A172 (cell line): ENCODE measurements around the gene ISM2. TPM values are rescaled to one million over a fixed set of nuclear protein-coding genes. Genes with fewer than 3 reads are reported as not detected.
"Not testable (repeated sequence)": the region's sequence is repeated elsewhere in the genome, so short reads cannot be mapped to it uniquely, and the experiment has no call there.

Source experiments
- DNase-seq: peaks from one replicate; pipeline ENCODE4 v3.0.0-alpha.2; 2015; ENCODE audit warnings: low spot score
- total RNA-seq: library from RNA; depleted of rRNA; stranded (reverse); fragments of >200 nt; shearing (Covaris generic); gene quantifications from 2 replicates; pipeline ENCODE4 v1.2.3, GENCODE V29; 2014; rRNA removed

ISM2 gene
- 2.8 TPM in 1 of 2 replicates, not detected in the other for total RNA-seq

DNA sequence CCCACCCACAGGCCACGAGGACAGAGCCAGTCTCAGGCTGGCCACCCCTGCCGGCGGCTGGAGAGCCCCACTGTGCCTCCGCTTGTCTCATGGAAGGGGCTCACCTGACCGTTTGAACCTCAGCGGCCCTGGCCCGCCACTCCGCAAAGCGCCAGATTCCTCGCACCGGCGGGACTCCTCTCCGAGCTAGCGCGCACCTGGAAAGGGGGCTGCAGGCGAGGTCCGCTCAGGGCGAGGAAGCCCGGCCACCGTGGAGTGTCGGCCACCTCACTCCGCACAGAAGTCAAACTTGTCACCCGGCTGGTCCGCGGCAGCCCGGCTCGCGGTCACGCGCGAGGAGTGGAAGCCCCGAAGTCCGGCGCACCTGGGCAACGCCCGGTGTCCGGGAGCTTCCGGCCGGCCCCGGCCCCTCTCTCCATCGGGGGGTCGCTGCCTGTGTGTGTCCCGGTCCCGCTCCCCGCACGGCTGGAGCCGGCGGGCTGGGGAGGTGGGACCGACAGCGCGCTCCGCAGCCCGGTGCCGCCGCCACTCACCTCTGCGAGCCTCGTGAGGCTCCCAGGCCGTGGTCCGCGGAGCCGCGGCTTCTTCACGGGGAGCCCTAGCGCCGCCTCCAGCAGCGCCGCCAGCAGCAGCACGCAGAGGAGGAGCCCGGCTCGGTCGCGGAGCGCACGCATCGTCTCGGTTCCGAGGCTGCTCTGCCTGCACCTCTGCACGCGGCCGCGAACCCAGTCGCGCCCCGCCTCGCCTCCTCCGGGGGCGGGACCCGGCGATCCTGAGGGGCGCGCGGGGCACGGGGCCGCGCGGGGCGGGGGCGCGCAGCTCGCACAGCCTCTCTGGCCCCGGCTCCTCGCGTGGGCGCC, at the start of gene ISM2:
TSS of gene ISM2 (minus strand) at position 697 of the 860 bp plus-strand sequence. CDS start at position 674, 23 bp downstream.
- no peak for DNase-seq

DNA sequence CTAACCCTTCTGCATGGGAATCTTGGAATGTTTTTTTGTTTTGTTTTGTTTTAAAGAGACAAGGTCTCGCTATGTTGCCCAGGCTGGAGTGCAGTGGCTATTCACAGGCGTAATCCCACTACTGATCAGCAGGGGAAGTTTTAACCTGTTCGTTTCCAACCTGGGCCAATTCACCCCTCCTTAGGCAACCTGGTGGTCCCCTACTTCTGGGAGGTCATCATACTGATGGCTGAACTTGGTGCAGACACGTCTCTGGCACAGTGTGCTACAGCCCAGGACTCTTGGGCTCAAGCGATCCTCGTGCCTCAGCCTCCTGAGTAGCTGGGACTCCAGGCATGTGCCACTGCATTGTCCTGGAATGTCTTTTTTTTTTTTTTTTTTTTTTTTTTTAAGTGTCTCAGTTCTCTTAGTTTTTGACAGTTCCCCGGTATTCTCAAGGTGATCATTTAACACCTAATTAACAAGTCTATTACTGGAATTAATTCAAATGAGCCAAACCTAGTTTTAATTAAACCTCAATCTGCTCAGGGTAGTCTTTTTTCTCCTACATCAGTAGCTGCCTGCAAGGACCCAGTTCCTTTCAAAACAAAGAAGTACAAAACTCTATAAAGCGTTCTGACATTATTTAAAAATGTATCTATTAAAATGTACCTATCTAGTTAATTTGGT, 49.0 kb upstream of the ISM2 start:
- no peak for DNase-seq

DNA sequence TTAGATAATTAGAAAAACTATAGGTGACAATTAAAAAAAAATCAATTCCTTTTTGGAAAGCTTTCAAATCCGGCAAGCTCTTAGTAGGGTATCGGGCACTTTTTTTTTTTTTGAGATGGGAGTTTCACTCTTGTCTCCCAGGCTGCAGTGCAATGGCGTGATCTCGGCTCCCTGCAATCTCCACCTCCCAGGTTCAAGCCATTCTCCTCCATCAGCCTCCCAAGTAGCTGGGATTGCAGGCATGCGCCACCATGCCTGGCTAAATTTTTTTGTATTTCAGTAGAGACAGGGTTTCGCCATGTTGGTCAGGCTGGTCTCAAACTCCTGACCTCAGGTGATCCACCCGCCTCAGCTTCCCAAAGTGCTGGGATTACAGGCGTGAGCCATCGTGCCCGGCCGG, 46.6 kb upstream of the ISM2 start:
- not testable (repeated sequence) for DNase-seq

DNA sequence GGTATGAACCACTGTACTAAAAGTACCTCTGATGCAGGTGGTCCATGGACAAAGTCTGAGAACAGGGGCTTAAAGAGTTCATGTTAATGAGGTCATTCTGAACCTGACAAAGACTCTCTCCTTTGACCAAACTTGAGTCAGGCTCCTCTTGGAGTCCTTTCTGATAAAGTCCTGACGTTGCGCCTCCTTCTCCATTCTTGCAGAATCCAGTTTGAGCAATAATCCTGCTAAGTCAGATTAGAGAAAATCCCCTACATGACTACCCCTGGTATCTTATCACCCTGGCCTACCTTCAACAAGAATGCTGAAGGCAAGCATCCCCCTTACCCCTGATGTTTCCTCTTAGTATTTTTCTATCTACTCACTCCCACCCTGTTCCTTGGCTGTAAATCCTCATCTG, 46.0 kb upstream of the ISM2 start:
- no peak for DNase-seq

DNA sequence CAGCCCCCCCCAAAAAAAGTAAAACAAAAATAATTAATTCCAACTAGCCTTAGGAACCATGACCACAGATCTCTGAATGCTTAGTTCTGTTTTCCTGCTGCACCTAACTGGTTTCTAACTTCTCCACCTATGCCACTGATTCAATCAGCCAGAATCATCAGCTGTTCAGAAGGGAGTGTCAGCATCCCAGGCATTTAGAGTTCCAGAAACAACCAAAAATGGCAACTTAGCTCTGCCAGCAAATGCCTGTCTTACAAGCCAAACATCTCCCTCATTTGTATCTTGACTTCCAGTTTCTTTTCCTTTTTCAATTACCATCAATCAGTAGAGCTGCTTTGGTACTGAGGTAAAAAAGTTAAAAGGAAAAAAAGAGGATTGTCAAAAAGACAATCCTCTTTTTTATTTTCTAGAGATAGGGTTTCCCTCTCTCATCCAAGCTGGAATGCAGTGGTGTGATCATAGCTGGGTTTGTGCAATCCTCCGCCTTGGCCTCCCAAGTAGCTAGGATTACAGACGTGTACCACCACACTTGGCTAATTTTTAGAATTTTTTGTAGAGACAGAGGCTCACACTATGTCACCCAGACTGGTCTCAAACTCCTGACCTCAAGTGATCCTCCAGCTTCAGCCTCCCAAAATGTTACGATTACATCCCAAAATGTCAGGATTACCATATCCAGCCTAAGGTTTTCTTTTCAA, 45.2 kb upstream of the ISM2 start:
- no peak for DNase-seq

DNA sequence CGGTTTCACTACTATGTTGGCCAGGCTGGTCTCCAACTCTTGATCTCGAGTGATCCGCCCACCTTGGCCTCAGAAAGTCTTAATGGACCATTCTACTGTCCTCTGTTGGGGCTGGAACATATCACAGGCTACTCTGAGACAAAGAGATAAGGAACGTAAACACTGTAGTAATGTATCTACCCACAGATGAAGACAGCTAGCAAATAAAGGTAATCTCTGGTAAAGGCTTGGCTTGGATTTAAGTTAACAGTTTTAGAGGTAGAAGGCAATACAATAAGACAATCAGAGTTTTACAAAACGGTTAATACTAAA, 44.6 kb upstream of the ISM2 start:
- no peak for DNase-seq

DNA sequence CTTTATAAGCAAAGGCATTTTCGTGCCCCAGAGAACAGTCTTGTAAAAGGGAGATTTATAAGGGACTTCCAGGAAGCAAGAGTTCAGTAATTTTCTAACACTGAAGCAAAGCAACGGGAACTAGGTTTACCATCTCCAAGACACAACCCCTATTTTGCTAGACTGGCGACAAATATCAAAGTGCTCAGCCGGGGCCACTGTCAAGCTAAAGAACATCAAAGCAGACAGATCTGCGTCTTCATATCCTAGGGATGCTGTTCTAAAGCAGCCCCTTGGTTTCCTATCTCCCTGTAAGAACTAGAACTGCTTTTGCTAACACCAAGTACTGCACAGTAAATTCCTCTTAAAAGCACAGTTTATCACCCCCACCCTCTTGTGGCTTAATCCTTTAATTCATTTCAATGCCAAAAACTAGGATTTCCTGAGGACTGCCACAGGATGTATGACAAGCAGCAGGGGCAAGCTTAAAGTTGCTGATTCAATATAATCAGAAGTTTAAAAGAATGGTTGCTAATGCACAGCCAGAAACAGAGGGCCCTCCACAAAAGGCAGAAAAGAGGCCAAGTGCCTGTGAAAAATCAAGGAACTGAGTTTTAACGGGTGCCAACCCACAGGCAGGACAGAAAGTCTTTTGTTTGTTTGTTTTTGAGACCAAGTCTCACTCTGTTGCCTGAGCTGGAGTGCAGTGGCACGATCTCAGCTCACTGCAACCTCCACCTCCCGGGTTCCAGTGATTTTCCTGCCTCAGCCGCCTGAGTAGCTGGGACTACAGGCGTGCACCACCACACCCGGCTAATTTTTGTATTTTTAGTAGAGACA, 44.0 kb upstream of the ISM2 start:
- no peak for DNase-seq

DNA sequence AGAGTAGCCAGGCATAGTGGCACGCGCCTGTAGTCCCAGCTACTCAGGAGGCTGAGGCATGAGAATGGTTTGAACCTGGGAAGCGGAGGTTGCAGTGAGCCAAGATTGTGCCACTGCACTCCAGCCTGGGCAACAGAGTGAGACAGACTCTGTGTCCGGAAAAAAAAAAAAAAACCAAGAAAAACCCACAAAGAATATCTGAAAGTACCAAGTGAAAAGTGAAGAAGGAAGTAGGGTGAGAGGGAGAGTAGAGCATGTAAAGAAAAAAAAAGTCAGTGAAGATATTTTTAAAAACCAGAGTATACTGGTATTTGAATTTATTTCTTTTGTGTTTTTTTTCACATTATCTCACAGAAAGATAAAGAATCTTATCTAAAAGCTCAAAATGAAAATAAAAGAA, 43.3 kb upstream of the ISM2 start:
- DNase-seq, result no peak

DNA sequence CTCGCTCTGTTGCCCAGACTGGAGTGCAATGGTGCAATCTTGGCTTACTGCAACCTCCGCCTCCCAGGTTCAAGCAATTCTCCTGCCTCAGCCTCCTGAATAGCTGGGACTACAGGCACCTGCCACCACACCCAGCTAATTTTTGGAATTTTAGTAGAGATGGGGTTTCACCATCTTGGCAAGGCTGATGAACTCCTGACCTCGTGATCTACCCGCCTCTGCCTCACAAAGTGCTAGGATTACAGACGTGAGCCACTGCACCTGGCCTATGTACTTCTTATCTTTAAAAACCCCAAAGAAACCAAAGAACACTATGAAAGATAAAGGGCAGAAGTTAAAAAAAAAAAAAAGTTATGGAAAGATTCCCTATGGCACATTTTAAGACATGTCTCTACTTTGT, 38.3 kb upstream of the ISM2 start:
- not testable (repeated sequence) for DNase-seq

DNA sequence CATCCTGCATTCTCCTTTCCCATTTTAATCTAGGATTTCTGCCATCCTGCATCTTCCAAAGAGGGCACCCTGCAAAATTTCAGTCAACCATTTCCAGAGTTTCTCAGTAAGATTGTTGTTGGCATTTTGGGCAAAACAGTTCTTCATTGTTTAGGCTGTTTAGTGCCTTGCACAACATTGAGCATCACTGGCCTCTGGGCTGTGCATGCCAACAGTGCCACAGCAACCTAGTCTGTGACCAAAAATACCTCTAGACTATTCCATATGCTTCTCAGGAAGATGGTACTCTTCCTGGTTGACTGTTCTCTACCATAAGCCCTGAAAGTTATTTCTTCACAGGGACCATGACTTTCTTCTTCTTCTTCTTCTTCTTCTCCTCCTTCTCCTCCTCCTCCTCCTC, 32.5 kb upstream of the ISM2 start:
- no peak for DNase-seq

DNA sequence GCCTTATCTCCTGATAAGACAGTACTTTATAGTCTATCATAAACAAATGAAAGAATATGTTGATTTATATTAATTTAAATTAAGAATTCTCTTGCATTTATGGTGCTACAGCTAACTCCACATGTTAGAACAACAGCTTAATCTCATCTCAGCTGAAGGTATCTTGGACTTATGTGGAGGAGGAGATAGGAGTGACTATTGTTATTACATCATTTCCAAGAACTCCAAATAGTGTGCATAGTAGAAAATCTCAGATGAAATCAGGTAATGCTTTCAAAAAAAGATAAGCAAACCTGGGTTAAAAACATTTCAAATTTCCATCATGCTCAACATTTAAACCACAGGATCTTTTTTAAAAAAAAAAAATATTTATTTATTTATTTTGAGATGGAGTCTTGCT, 31.3 kb upstream of the ISM2 start:
- no peak for DNase-seq

DNA sequence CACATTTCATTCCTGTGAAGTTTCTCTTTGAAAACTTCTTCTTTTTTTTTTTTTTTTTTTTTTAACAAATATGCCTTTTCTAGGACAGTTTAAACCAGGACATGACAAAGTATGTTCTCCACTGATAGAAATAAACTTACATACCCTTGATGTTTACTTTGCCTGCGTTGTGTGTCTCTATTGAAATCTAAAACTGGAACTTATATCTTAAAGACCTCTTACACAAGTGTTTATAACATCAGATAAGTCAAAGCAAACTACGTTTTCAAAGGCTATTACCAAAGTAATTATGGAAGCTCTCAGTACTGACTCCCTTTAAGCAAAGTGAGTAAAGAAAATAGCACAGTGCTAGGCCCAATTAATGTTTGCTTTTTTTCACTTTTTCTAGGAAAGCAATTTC, 30.6 kb upstream of the ISM2 start:
- DNase-seq, result no peak

DNA sequence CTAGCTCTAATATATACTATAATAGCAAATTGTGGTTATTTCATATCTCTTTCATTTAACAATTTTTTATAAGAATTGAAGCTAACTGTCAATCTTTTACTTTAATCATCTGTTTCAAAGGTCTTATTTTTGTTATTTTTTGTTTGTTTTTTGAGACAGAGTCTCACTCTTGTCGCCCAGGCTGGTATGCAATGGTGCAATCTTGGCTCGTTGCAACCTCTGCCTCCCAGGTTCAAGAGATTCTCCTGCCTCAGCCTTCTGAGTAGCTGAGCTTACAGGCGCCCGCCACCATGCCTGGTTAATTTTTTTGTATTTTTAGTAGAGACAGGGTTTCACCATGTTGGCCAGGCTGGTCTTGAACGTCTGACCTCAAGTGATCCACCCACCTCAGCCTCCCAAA, 30.1 kb upstream of the ISM2 start:
- DNase-seq, result not testable (repeated sequence)

DNA sequence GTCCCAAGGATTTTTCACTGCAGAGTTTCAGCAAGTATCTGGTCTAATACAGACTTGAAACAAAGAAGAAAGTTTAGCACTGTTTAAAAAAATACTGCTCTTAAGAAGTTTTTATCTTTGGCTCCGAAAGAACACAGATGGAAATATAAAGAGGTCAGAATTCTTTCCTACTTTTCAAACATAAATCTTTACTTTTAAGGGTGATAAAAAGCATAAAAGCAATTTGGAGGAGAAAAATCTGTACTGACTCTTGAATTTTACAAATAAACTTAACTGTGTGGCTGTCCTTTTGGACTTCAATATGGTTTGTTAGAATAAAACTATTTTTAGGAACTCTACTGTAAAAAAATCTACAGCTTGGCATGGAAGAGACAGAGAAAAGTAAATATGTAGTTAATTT, 27.6 kb upstream of the ISM2 start:
- no peak for DNase-seq

DNA sequence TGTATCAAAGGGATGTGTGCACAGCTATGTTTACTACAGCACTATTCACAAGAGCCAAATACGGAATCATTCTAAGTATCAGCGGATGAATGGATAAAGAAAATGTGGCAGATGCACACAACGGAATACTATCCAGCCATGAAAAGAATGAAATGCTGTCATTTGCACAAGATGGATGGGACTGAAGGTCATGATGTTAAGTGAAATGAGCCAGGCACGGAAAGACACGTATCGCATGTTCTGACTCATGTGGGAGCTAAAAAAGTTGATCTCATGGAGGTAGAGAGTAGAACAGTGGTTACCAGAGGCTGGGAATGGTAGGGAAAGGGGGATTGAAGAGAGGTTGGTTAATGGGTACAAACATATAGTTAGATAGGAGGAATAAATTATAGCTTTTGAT, 25.9 kb upstream of the ISM2 start:
- no peak for DNase-seq

DNA sequence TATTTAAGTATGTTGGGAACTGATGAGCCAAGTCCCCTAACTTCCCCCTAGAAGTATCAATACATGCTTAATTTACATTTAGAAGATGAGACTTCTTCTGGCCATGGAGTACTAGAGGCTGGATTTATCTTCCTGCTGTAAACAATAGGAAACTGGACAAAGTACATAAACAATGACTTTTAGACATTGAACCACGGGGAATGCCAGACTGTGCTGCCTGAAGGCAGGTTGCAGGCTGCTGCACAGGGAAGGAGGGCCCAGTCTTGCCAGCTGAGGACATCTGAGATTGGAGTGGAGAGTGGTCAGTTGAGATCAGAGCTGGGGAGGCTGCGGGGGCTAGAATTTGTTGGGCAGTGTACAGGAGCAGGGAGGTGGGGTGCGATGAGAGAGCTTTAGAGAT, 24.5 kb upstream of the ISM2 start:
- DNase-seq, result no peak

DNA sequence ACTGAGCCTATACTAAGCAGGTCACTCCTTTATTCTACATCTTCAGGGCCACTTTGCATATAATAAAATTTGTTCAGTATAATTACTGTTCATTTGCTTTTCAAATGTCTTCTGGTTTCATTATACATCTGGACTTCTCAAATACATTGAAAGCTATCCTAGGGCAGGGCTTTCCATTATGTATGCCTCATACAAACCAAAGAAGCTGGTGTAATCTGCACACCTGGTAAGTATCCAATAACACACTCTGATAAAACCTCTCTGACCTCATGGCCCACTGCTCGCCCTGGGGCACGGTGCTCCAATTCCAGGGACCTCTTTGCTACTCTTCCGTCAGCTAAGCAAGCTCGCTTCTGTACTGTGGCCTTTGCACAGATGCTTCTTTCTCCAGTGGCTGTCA, 21.9 kb upstream of the ISM2 start:
- DNase-seq, result no peak

DNA sequence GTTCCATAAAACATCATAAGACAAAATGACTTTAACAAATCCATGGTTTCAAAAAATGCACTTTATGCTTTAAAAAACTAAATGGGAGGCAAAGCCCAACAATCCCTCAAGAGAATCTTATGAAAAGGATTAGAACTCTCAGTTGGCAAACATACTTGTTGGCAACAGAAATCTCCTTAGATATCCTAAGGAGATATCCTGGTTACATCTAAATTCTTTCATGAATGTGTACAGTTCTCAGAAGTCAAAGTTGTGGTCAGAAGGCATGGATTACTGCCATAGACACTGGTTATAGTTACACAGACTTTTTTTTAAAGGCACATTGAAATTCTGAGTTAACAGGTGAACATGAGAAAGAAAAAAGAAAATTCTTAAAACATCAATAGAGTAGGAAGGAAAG, 17.5 kb upstream of the ISM2 start:
- DNase-seq, result no peak

DNA sequence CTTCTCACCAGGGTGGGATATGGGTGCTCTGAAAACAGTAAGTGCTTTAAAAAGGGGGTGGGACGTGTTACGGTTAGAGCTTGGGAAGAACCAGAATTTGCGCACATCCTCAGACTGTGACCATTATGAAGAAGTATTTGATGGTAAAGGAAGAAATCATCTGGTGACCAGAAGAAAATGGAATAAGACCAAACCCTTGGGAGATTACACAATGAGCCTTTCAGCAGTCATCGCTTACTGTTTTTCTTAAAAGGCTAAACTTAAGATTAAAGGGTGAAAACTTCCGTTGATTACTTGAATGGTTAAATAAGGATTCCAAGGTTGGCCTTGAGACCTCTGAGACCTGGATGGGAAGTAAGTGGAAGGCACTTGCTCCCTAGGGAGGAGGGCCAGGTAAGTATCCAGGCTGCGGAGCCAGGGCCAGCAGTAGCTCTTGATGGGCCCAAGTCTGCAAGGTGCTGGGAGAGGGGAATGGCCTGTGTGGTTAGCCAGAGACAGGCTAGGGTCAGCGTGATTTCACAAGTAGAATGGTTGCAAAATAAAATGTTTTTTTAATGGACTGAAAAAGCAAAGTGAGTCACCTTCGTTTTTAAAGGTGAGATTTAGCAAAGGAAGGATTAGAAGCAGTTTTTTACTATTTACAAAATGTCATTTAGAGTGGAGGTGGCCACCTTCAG, 13.0 kb upstream of the ISM2 start:
- DNase-seq, result no peak

DNA sequence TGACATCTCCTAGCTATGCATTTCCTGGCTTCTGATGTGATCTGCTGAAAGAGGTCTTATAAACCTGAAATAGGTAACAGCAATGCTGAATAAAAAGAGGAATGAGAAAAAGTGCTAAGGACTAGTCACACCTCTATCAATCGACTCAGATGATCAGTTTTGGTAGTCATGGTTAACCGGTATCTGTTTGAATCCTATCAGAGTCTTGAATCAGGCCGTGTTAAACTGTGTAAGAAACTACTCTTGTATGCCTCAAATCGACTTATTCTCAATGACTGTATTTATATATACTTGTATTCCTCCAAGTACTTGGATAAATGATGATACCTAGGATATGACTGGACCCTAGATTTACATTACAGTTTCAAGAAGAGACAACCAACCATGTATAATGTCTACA, 10.8 kb upstream of the ISM2 start:
- DNase-seq, result no peak

DNA sequence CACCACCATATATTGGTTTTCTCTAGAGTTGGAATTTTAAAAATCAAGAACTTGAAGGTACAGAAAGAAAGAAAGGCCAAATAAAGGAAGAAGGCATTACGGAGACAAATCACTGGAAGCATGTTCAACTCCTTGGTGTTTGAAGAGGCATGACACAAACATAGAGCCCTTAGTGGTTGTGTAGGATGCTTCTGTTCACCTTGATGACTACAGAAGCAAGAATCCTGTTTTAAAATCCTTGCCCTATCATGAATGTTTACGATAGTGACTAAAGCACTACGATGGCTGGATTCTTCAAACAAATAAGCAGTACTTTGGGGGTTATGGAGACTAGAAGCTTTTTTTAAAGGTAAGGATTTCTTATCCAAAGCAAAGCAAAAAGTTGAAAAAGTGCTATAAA, 10.3 kb upstream of the ISM2 start:
- DNase-seq, result no peak

DNA sequence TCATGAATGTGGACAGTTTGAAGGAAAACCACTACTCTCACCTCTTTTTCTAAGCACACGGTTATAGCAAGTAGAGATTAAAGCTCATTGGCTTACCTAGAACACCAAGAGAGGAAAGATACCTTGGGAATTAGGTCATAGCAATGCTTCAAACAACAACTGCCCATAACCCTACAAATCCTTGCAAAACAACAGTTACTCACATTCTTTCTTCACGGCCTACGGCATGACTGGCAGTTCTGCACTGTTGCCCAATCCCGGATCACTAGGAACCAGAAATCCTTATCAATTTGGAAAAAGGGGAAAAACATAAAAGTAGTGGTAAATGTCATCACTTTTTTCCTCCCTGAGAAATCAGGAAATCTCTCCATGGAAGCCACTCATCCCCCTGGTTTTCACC, 9.6 kb upstream of the ISM2 start:
- DNase-seq, result no peak
